Amygdala (tissue), 56 donors: ENCODE data around the gene NPC1.

ENCODE experiments used
- DNase-seq, 56 donors: peaks; one replicate each; lab custom pipeline; 2025; lab: John Stamatoyannopoulos, UW

NPC1 gene

DNA sequence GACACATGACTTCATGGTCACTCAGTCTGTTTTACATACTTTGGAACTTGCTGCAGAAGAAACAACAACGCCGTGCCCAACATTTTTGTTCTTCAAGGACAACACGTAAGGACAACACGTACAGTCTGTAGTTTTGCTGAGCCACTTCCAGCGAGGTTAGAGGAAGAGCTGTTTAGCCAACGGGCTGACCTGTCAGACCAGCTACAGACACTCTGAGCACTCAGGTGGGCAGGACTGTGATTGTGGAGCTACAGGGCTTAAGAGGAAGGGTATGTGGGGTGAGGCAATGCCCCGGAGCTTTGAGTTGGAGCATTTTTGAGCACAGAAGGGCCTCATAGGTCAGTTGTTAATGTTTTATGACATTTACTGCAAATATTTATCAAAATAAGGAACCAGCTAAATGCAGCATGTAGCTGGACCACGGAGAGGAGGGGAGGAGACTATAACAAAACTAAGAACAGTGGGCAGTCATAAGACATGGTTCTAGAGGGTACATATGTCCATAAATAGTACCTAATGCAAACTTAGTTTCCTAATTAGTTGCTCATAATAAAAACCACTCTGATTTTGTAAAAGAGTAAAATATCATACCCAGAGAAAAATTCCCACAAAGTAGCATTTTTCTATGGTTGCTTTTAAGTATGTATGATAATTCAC is 26.3 kb upstream of the NPC1 start:
- no peak for DNase-seq

DNA sequence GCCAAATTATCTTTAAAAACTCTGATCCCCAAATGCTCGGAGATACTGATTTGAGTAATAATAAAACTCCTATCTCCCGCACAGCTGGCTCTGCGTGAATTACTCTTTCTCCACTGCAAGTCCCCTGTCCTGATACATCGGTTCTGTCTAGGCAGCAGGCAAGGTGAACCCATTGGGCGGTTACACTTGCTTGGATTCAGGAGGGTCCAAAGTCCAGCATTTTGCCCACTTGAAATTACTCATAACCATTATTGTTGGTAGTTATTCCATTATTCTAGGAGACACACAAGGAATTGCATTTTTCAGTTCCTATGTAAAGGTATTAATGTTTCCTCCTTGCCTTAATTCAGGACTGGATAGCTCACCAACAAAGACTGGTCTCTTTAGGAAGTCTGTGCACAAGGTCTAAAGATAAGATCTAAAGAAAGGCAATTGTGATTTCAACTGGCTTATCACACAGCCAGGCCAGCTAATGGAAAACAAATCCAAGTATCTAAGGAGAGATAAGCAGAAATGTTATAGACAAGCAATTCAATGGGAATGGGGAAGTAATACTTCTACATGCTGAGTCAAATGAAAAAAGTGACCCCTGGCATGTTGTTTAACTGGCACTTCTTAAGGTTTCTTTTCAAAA is 23.2 kb upstream of the NPC1 start:
- DNase-seq, result no peak

DNA sequence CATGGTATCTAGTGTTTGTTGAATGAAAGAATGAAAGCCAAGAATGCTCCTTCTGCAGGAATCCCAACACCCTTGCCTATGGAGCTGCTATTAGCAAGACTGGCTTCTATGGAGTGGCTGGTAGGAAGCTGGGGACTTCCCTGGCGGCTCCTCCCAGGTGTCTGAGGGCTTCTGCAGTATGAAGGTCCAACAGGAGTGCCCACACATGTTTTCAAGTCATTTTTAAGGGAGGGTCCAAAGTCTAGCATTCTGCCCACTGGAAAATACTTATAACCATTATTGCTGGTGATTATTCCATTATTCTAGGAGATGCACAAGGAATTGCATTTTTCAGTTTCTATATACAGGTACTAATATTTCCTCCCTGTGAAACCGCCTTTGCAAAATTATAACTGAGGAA is 21.9 kb upstream of the NPC1 start:
- no peak for DNase-seq

DNA sequence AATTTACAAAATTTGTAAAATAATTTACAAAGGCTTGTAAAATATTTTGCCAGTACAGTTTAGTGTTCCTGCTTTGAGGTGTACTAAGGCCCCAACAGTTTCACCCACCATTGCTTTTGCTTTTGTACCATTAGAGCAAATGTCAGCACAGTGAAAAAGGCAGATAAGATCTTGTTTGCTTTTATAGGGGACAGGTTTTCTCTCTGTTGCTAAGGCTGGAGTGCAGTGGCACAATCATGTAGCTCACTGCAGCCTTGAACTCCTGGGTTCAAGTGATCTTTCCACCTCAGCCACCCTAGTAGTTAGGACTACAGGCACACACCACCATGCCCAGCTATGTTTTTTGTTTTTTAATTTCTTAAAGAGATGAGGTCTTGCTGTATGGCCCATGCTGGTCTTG is 19.6 kb upstream of the NPC1 start:
- no peak for DNase-seq

DNA sequence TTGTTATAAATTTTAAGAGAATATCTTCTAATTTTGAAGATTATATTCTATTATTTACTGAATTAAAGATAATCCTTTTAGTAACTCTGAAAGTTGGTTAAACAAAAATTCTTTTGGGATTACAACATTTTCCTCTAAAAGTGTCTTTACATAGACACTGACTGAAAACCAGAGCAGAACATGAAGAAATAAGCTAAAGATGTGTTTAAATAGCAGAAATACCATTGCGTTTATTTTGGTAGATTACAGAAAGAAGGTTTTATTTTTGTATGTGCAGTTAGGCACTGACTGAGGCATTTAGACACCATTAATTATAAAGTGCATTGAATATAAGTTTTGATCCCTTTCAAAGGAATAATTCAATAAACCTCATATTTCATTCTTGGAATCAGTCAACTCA is 13.5 kb upstream of the NPC1 start:
- no peak for DNase-seq

DNA sequence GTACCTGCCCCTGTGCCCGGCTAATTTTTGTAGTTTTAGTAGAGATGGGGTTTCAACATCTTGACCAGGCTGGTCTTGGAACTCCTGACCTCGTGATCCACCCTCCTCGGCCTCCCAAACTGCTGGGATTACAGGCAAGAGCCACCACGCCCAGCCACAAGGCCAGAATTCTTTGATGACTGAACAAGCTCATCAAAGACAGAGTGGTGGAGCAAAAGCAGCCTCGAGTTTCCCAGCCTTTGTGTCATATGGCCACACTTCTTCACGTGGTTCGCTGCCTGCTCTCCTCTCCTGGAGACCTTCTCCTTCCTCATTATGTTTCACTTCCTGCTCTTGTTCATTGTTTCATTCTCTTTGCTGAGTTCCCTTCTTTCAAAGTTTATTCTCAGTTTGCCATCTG is 9.9 kb upstream of the NPC1 start:
- DNase-seq, result peak in 5 of 56 donors; percentile 7 to 27 (median 16)

DNA sequence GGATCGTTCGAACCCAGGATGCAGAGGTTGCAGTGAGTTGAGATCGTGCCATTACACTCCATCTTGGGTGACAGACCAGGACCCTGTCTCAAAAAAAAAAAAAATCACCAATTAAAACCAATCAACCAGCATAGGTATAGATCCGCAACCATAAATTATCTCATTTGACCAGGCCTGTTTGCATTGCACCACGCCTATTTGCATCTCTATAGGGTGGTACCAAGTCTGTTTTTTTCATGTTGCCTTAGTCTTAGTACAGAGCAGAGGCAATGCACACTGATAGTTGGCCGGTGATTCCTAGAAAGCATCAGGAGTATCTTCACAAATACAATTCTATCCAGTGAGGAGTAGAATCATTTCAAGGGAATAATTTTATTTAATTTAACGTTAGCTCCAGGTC is 9.3 kb upstream of the NPC1 start:
- DNase-seq, result no peak

DNA sequence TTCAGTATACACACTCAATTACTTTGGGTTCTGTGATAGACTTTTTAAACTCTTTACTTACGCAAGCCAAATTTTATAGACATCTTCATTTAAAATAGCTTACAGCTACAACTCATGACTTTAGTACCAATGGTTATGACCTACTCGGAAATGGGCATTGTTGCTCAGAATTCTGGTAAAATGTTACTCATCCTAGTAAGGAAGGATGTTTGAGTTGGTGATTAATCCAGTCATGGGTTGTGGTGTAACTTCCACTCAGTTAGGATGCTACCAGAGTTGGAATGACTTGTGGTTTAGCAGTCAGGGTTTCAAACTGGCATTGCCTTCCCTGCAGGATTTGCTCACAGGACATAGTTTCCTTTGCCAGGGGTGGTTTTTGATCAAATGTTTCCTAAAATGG is 7.4 kb upstream of the NPC1 start:
- no peak for DNase-seq

DNA sequence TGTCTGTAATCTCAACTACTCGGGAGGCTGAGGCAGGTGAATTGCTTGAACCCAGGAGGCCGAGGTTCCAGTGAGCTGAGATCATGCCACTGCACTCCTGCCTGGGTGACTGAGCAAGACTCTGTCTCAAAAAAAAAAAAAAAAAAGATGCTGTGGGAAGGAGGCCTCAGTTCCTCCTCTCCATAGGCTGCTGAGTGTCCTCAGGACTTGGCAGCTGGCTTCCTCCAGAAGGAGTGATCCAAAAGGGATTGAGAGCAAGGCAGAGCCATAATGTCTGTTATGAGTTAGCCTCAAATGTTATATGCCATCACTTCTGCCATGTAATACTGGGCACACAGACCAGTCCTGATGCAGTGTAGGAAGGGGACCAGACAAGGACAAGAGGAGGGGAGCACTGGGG is 6.6 kb upstream of the NPC1 start:
- no peak for DNase-seq

DNA sequence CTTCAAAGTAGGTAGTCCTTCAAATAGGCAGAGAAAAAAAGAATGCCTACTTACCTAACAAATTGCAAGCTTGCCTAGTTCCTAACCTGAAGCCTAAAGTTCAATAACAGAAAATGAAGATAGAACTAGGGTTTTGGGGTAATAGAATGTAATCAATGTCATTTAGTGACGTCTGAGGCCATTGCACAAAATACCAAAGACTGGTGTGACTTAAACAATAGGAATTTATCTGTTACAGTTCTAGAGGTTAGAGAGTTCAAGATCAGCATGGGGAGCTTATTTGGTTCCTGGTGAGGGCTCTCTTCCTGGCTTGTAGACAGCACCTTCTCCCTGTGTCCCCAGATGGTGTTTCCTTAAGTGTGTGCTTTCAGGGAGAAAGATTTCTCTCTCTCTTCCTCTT is 4.7 kb upstream of the NPC1 start:
- DNase-seq, result no peak

DNA sequence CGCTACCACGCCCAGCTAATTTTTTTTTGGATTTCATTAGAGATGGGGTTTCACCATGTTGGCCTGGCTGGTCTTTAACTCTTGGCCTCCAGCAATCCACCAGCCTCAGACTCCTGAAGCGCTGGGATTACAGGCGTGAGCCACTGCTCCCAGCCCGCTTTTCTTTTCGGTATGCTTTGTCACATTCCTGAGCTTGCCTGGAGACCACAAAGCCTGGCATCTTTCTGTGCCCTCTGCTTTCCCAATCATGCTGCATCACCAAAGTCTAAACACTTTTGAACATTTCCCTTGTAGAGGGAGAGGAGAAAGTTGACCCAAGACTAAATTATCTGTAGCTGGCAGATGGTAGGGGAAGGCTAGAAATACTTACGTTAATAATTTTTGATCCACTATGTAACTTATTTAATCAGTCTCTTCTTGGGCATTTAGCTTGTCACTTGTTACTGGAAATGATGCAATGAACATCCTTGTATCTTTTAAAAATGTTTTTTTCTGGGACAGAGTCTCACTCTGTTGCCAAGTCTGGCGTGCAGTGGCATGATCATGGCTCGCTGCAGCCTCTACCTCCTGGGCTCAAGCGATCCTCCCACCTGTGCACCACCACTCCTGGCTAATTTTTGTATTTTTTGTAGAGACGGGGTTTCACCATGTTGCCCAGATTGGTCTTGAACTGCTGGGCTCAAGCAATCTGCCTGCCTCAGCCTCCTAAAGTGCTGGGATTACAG is 2.7 kb upstream of the NPC1 start:
- no peak for DNase-seq

DNA sequence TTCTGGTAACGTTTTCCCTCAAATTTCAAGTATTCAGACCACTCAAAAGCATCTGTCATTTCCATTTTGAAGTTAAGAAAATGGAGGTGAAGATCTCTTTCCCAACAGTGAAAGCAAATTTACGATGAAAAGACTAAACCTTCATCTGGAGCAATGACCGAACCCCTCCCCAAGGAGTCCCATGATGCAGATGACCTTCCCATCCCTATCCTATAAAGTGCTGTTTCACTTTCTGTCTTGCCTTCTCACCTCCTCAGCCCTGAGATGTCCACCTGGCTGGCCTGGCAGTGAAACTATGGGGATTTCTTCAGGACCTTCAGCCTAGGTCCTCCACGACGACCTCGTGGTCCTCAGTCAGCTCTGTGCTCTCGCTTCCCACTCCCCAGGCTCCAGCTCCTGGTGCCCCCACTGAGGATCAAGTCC is 925 bp upstream of the NPC1 start:
- no peak for DNase-seq

DNA sequence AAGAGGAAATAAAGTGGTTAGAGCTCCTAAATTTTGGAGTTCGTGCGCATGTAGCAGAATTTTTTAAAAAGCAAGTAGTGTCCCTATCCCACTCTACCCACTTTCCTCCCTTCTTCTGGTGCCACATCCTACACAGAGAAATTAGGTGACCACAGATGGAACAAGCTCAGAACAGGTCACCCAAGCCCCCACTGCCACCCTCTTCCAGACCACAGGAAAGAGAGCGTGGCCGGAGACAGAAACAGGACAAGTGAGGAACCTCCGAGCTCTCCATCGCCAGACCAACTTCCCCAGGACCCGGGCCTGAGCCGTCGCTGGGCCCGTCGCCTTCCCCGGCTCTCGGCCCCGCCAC is 433 bp downstream of the NPC1 start:
- DNase-seq, result peak in 2 of 56 donors; percentile 37 to 53

DNA sequence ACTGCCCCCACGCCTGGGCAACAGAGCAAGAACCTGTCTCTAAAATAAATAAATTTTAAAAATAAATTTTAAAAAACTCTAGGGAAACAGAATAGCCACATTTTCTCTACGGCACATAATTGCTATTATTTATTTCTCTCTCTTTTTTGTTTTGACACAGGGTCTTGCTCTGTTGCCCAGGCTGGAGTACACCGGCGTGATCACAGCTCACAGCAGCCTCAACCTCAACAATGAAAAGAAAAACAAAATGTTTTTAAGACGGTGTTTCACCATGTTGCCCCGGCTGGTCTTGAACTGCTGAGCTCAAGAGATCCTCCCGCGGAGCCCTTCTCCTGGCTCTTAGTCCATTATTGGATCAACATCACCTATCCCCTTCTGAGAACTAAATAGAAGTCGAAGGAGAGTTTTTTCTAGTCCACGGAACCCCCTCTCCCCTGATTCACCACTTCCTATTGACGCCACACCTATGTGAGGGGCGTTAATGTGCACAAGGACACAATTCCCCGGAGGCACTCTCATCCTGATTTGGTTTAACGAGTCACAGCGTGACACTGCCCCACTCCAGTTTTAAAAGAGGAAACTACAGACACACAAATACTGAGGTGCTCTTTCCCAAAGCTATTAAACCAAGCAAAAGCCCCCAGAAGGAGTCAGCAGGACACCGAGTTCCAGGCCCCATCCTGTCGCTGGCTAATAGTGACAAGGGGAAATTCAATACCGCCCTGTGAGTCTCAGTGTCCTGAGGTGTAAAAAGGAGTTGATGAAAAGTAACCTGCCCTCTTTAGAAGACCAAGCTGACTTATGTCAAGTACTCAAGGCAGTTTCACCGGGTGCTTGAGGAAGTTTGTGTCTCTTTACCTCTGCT is 1.1 kb downstream of the NPC1 start:
- DNase-seq, result peak in 12 of 56 donors; percentile 8 to 55 (median 26)

DNA sequence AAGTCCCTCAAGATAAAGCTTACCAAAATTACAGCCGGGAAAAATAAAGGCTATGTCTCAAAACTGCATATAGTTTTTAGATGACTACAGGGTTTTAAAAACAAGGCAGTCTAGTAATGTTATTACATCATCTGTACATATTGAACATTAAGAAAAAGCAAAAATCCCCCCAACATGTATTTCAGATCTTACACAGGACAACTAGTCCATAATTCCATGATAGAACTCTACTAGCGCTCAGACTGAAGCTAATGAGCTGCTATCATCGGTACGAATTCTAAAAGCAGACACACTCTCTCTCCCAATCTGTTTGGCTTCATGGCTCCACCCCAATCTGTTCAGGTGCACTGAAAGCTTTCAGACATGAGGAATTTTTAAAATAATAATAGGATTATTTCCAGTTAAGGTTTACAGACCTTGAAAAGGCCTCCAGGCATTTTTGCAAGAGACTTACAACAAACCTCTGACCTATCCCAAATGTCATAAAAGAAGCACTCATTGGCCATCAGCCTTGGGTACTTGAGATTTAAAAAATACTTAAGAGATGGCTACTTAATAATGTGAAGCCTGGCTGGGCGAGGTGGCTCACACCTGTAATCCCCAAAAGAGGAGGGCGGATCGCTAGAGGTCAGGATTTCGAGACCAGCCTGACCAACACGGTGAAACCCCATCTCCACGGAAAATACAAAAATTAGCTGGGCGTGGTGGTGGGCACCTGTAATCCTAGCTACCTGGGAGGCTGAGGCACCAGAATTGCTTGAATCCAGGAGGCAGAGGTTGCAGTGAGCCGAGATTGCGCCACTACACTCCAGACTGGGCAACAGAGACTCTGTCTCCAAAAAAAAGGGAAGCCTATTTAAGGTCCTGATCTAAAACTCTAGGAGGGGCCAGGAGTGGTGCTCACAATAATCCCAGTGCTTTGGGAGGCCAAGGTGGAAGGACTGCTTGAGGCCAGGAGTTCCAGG is 2.0 kb downstream of the NPC1 start:
- DNase-seq, result no peak

DNA sequence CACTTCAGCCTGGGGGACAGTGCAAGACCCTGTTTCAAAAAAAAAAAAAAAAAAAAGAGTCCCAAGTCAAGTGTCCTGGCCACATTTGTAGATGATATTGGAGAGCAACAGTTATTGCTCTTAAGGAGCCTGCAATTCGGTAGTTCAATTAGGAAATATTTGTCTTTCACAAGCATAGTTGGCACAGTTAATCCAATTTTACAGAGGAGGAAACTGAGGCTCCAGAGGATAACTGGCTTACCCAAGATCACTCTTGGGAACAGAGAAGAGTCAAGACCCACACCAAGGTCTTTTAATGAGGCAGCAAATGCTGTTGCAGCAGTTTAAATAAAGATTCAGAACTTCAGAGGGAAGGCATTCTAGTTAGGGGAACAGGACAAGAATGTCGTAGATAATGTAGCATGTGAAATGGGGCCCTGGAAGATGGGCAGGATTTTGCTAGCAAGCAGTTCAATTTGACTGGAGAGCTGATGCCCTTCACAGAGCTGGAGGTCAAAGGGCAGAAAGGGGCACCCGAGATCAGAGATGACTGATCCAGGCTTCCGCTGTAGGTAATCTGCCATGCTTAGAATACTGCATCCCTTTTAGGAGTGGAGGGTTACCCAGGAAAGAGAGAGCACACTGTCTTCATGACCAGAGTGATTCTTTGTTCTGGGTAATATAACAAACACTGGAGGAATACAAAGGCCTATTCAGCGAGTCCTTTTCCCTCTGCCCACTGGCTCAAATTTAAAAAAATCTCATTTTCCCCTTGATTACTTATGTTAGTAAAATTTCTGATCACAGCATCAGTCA is 3.0 kb downstream of the NPC1 start:
- DNase-seq, result peak in 20 of 56 donors; percentile 11 to 73 (median 30)

DNA sequence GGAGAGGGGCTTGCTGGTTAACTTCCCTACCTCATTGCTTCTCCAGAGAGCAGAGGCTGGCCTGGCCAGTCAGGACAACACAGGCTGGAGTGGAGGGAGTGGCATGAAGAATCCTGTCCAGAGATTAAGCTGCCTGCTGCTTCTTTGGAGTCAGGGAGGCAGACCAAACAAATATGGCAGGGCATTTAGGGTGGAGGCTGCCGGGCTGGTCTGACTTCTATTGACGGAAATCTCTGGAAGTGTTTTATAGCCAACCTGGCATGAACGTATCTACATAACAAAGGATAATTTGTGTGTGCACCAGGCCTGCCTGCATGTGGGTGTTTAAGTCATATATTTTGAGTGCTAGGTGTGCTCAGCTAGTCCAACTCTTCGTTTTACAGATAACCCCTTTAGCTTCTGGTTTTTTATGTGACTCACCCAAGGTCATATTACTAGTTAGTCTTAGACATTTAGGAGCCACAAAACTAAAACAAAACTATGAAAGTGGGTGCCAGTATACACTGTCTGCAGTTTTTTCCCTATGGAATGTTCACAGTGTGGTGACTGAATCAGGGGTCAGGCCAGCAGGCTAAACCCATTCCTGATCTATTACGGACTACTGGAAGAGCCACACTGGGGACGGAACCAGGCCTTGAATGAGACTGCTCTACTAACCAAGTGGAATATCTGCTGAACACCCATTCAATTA is 5.5 kb downstream of the NPC1 start:
- DNase-seq, result no peak

DNA sequence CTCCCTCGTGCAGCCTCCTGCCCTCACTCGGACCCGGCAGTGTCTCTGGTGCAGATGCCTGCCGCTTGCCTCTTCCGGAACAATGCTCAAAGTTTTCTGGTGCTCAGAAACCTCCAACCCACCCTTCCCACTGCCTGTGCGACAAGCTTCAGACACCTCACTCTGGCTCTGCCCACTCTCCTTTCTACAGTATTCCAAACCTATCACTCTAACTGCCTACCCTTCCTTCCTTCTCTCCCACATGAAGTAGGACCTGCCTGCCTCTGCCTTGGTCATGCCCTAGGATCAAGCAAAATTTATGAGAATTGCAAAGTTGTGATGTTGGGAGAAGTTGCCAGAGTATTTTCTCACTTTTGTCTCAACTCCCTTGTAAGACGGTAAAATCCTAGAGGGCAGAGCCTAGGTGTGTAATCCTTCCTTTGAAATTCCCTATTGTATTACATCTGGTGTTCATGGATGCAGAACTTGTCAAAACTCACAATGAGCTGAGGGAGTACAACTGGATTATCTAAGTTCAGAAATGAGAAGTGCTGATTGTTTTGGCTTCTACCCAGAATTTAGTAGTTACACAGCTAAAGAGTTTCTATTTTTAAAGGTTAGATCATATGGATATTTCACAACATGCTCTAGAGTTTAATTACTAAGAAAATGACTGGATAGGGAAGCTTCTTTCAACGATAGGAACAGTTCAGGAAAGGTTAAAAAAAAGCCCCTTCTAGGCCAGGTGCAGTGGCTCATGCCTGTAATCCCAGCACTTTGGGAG is 7.2 kb downstream of the NPC1 start:
- DNase-seq, result no peak
